RCC 7860 (cell line): ENCODE results near the gene RBKS.
A peak's percentile ranks its signal among the peaks of the same experiment; 100 is the strongest.
"Not testable (repeated sequence)": the region's sequence is repeated elsewhere in the genome, so short reads cannot be mapped to it uniquely, and the experiment has no call there.

Source experiments
- DNase-seq: peaks from one replicate; pipeline ENCODE4 v3.0.0-alpha.2; 2015; ENCODE audit warnings: low spot score
- FAIRE-seq: peaks from 2 replicates; lab custom pipeline; 2012; peaks lifted over from hg19 to GRCh38; lab: Jason Lieb, UNC

RBKS gene

DNA sequence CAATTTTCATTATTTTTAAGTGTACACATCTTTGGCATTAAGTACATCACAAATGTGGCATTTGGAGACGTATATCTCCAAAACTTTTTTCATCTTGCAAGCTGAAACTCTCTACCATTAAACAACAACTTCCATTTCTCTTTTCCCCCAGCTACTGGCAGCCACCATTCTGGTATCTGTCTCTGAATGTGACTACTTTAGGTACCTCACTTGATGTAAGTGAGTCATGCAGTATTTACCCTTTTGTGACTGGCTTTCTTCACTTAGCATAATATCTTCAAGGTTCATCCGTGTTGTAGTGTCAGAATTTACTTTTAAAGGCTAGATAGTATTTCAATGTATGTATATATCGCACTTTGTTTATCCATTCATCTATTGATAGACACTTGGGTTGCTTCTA is 17.4 kb upstream of the RBKS start:
- DNase-seq (peak; percentile 20), FAIRE-seq (no peak)

DNA sequence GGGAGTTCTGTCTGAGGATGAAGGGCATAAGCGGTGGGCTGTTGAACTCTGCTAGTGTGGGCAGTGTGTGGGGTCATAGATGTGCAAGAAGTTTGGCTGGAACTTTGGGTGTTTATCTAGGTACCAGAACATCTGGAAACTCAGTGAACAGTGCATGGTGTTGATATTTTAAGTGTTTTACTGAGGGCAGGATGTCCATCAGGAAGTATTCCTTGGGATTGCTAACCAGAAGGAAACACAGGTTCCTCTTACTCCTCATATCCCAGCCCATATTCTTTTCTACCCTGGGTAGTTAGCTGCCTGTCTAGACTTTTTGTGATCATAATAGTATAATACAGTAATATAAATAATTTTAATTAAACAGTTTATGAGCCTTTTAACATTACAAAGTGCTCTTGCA is 15.9 kb upstream of the RBKS start:
- DNase-seq (no peak), FAIRE-seq (no peak)

DNA sequence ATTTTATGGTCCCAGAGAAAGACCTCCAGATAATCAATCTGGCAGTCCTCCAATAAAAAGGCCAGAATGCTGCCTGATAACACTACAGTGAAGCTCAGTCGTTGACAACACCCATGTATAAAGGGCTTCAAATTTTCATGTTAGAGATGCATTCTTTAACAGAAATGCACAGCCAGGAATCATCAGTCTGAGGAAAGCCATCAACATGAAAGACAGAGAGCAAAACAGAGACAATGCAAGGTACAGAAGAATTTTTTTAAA is 14.1 kb upstream of the RBKS start:
- FAIRE-seq (no peak), DNase-seq (no peak)

DNA sequence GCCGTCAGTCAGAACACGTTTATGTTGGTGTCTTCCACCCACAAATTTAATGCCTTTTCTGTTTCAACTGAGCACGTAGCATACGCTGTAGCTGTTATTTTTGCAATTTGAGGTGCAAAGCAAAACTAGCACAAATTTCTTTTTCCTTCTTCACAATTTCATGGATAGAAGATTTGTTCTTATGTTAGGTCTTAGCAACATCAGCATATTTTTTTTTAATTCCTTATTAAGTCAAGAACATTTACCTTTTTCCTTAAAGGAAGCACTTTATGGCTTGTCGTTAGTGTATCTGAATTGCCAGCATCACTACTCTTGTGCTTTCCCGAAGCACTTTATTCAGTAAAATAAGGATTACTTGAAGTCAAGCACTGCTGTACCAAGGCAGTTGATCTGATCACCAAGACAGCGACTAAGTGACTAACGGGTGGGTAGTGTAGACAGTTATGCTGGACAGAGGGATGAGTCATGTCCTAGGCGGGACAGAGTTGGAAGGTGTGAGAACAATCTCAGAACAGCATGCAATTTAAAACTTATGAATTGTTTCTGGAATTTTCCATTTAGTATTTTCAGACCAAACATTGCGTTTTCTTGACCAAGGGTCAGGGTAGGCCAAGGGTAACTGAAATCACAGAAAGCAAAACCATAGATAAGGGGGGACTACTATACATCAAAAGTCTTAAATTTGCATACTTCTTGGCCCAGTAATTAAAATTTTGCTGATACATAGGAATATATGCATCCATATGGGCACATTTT is 13.6 kb upstream of the RBKS start:
- FAIRE-seq, result peak; percentile 80

DNA sequence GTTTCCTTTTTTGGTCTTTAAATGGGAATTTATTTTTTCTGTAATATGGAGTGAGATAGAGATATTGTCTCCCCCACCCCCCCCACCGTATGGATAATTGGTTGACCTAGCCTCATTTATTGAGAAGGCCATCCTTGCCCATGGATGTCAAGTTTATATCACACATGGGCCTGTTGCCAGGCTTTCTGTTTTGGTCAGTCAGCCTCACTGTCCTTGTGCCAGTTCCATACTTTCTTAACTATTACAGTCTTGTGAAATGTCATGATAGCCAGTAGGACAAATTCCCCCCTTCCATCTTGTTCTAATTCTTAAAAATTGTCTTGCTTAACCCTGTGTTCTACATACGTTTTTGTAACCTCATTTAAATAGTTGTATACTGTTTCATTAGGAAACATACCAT is 12.8 kb upstream of the RBKS start:
- no peak for DNase-seq
- no peak for FAIRE-seq

More for the DNA sequence above, 13.6 kb upstream of the RBKS start:
- DNase-seq, result peak; percentile 77

DNA sequence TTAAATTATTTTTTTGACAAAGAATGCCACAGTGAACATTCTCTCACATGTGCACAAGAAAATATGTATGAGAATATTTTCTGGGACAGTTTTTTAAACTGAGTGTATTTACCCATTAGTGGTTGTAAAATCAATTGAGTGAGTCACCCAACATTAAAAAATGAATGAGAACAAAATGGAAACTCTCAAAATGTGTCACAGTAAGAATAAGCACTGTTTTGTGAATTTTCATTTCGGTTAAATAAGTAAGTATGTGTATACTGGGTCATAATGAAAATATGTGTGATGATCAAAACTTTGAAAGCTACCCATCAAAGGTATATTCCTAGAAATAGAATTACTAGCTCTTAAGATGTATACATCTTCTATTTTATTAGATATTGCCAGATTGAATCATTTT is 11.9 kb upstream of the RBKS start:
- DNase-seq (no peak), FAIRE-seq (no peak)

DNA sequence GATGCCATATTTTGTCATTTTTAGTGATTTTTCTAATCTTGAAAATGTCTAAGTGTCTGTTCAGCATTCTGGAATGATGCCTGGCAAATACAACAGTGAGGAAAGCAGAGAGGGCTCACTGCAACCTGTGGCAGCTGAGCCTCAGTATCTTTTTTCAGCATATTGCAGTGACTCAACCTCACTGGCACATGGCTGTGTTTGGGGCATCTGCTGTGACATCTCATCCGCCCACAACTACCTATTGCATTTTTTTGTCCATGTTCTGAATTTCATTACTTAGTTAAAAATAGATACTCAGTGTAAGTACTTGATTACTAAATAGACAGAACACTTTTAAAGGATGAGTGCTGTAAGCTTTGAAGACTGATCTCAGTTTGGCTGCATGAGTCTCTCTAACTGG is 11.0 kb upstream of the RBKS start:
- FAIRE-seq, result peak; percentile 47

DNA sequence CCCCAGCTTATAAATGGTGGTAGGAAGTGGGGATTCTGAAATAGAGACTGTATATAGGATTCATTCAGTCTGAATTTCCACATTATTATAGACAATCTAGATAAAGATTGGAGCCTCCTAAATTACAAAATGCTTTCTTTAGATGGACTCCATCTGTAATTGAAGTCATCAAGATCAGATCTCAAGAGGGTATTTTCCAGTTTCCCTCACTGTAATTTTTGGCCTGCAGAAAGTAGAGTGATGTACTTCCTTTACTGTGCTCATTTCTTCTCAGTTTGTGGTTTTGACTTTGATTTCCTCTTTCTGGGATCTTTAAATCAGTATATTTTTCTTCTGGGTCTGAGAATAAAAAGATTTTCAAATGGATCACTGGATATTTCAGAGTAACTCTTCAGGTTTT is 7.5 kb upstream of the RBKS start:
- FAIRE-seq (no peak), DNase-seq (no peak)

More for the DNA sequence above, 11.0 kb upstream of the RBKS start:
- no peak for DNase-seq

DNA sequence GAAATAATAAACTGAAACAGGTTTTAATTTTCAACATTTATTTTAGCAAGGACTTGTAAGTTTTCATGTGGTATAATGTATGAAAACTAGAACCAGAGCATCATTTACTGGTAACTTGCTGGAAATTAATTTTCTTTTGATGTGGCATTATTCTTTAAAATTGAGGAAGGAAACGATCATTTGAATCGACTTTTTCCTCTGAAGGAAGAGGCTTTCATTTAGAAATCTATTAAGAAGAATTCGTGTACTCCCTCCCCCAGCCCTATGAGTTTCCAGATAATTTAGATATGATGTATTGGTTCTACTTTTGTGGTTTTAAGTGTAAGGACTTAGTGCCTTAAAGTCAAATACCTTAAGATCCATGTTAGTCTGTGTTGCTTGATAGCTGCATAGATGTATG is 2.8 kb upstream of the RBKS start:
- DNase-seq (no peak), FAIRE-seq (no peak)

DNA sequence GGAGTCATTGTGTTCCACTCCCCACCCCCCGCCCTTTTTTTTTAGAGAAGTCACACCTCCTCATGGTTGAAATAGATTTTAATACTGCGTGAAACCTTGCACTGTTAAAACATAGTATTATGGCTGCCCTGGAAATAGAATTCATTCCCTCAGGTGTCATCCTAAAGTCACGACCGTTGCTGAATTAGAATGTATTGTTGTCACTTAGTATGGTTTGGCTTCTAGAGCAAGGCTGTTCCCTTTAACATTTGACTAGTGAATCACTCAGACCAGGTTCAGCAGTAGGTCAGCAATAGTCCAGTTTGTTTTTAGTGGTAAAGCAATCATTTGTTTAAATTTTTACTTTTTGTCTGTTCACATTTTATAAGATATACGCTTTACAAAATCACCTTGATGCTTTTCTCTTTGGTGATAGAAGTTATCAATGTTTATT is 1.5 kb upstream of the RBKS start:
- DNase-seq, result peak; percentile 72

DNA sequence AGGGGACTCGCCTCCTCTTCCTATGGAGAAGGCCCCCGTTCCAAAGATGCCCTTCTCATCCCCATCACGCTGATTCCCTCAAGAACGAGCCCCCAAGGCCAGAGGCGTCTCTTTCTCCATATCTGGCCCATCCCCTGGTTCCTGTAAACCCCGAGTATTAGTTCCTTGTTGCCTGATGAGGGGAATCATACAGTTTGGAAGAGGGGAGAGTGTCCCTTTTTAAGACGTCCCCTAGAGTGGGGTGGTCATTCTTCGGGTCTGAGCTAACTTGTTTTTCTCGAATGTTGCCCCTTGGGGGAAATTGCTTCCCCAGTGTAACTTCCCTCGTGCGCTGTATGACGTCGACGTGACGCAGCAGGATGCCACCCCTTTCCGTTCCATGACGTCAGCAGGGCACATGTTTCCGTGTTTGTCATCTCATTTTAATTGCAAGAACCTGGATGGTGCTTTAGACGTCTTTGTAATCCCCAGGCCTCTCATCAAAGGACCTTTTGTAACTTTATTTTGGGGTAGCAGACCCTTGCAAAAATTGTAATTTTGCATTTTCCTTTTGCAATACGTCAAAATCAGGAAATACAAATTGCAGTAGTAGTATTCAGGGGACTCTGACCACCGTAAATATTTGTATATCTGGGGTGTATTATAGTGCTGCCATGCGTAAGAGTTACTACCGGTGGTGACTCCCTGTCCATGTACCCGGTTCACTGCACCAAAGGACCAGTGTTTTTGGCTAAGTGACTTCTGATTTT is 911 bp upstream of the RBKS start:
- FAIRE-seq (no peak), DNase-seq (peak; percentile 49)

More for the DNA sequence above, 1.5 kb upstream of the RBKS start:
- peak; percentile 90 for FAIRE-seq

DNA sequence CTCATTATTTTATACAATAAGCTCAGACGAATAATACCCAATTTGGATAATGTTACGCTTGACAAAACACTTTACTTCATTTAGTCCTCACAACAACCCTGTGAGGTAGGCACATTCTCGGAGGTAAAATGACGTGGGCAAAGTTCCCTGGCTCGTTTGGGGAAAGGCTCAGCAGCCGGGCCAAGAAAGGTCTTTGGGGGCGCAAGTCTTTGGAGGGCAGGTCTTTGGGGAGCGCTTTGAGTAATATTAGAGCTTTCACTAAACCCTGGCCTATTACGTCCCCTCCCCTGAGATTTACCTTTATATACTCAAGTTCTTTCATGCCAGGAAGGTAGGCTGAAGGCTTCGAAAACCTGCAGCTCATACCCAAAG is 427 bp downstream of the RBKS start:
- peak; percentile 55 for DNase-seq

DNA sequence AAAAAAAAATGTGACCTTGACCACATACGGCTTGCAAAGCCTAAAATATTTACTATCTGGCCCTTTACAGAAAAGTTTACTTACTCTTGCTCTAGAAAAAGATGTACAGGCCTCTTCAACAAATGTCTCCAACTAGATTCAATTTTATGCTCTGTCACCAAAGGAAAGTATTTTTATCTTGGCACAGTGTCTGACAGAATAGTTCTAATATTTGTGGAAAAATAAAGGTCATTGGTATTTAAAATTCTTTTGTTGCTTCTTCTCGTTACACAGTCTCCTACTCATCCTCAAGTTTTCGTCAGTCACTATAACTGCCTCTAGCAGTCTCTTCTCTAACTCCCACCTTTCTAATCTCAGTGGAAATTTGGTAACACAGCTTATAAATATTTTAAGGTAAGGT is 1.4 kb downstream of the RBKS start:
- peak; percentile 65 for FAIRE-seq
- peak; percentile 37 for DNase-seq

More for the DNA sequence above, 427 bp downstream of the RBKS start:
- FAIRE-seq, result no peak

DNA sequence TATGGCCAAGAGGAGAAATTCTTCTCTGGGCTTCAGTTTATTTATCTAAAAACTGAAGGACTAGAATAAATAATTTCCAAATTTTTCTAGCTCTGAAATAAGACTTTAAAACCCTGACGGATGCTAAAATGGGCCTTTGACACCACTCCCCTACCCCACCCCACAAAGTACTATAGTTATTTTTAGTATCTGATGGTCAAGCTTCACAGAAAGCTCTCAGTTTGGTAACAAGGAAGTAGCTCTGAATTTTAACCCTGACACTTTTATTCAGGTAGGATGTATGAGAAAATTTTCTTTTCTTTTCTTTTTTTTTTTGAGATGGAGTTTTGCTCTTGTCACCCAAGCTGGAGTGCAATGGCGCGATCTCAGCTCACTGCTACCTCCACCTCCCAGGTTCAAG is 2.4 kb downstream of the RBKS start:
- DNase-seq (no peak), FAIRE-seq (no peak)

DNA sequence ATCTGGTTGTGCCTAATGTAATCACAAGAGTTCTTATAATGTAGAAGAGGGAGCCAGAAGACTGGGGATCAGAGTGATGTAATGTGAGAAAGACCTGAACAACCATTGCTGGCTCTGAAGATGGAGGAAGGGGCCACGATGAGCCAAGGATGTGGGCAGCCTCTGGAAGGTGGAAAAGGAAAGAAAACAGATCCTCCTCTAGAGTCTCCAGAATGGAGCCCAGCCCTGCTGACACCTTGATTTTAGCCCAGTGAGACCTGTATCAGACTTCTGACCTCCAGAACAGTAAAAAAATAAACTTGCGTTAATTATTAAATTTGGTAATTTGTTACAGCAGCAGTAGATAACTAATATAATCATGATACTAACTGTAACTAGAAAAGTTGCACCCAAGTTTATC is 3.1 kb downstream of the RBKS start:
- no peak for FAIRE-seq

DNA sequence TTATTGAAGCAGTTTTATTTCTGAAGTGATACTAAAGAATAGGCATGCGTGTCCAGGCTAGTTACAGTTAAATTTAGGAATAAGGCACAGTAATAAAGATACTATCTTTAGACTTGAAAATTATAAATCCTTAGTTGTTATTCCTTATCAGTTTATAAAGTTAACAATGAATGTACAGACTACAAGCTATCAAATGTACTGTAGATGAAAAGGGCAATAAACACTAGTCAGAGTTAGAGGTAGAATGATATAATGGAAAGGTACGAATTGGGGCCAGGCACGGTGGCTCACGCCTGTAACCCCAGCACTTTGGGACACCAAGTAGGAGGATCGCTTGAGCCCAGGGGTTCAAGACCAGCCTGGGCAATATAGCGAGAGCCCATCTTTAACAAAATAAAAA is 3.9 kb downstream of the RBKS start:
- no peak for FAIRE-seq
- DNase-seq, result no peak

More for the DNA sequence above, 3.1 kb downstream of the RBKS start:
- DNase-seq, result no peak

DNA sequence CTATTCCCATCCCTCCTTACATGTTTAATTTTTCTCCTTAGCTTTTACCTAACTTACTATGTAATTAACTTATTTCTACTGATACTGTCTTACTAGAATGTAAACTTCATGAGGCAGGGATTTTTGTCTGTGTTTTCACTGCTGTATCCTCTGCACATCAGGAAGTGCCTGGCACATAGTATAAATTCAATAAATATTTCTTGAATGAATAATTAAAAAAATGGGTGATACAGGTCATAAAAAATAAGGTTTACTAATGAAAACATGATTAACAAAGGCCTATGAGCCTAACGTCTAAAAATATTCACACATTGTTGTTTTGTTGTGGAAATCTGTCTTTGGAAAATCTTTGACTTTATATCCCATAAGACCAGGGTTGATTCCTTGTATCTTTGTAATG is 4.5 kb downstream of the RBKS start:
- no peak for FAIRE-seq
- no peak for DNase-seq

DNA sequence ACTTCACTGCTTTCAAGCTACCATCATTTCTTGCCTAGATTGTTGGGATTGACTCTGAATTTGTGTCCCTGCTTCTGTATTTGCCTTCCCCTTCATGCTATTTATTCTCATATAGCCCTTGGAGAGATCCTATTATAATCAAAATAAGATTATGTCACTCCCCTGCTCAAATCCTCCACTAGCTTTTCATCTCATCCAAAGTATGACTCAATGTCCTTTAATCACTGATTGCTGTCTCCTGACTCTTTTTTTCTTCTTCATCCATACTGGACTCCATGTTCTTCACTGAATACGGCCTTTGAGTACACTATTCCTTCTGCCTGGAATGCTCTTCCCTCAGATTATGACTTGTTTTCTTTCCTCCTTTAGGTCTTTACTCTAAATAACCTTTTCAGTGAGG is 5.0 kb downstream of the RBKS start:
- DNase-seq (peak; percentile 75), FAIRE-seq (peak; percentile 87)

DNA sequence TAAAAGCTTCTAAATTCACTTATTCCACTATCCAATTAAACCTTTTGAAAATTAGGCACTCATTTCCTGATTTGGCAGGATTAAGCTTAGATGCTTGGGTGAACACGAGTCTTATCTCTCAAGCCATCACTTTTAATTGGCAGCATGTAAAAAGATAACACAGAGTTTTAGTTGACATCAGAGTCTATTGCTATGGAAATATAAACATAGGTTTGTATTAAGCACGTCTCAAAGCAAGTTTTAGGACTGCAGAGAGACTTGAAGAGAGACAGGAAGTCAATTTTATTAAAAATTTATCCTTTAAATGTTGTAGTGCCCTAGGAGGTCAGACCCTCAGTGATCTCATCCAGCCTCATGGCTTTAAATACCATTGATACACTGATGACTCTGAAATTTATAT is 5.6 kb downstream of the RBKS start:
- DNase-seq (peak; percentile 65), FAIRE-seq (peak; percentile 7)

DNA sequence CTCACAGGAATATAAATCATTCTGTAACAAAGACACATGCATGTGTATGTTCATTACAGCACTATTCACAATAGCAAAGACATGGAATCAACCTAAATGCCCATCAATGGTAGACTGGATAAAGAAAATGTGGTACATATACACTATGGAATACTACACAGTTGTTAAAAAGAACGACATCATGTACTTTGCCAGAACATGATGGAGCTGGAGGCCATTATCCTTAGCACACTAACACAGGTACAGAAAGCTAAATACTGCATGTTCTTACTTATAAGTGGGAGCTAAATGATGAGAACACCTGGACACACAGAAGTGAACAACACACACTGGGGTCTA is 7.6 kb downstream of the RBKS start:
- not testable (repeated sequence) for FAIRE-seq

DNA sequence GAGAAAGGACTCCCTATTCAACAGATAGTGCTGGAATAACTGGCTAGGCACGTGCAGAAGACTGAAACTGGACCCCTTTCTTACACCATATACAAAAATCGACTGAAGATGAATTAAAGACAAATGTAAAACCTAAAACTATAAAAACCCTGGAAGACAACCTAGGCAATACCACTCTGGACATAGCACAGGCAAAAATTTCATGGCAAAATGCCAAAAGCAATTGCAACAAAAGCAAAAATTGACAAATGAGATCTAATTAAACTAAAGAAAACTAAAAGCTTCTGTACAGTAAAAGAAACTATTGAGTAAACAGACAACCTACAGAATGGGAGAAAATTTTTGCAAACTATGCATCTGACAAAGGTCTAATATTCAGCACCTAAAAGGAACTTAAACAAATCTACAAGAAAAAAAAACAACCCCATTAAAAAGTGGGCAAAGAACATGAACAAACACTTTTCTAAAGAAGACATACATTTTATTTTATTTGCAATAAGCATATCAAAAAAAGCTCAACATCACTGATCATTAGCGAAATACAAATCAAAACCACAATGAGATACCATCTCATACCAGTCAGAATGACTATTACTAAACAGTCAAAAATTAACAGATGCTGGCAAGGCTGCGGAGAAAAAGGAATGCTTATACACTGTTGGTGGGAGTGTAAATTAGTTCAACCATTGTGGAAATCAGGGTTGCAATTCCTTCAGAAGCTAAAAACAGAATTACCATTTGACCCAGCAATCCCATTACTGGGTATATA is 8.2 kb downstream of the RBKS start:
- peak; percentile 90 for DNase-seq
- peak; percentile 99 for FAIRE-seq

More for the DNA sequence above, 7.6 kb downstream of the RBKS start:
- DNase-seq, result not testable (repeated sequence)

DNA sequence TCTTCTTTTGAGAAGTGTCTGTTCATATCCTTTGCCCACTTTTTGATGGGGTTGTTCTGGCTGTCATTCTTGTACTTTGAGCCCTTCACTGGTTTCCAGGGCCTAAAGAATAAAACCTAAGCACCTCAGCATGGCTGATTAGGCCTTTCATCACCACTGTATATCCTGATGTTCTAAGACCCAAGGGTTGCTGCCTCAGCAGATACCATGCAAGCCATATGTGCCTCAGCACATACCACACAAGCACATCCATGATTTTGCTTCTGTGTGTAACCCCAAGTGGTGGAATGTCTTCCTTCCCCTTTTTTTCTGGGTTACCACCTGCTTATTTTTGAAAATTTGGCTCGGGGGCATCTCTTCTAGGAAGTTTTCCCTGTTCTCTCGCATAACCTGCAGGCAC is 11.4 kb downstream of the RBKS start:
- FAIRE-seq, result no peak
- DNase-seq, result no peak
